Measurements from ENCODE around the gene CAPN5.

CAPN5 gene

DNA sequence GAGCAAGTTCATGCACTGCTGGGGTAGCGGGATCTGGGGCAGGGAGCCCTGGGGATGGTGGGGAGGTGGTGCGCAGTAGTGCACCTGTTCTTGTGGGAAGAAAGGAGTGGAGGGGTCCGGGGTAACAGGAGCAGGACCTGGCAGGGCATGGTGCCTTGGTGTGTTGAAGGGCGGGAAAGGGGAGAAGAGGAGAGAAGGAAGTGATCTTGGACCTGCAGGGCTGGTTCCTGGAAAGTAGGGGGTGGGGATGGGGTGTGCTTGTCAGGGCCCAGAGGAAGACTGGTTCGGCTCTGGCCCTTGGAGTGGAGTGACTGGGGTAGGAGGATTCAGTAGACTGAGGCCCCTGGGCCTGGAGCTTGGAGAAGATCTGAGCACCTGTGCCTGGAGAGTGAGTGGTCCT, 10.9 kb upstream of the CAPN5 start:
- Histone ChIP-seq H3K9ac (ENCODE audit: low read length) (no peak overlapping the region), H3K9me3 (ENCODE audit: insufficient read depth, low read depth, low read length) (peaks cover 14% of the 10 kb centered on the region), H3K4me2 (ENCODE audit: low read length) (no peak overlapping the region), H3K14ac (ENCODE audit: low read length) (no peak overlapping the region), H4K8ac (ENCODE audit: low read depth, low read length) (no peak overlapping the region), H3K36me3 (ENCODE audit: control insufficient read depth in 1 of 2, insufficient read depth in 2 of 2, low read length in 2 of 2) (no peaks in the 10 kb centered on the region), H3K27ac (ENCODE audit: low read depth, low read length) (no peak overlapping the region), H2AK5ac (ENCODE audit: low read length) (no peak overlapping the region), H3K4me1 (ENCODE audit: control insufficient read depth in 1 of 2, insufficient read depth in 2 of 2, low read length in 2 of 2) (no peaks in the 10 kb centered on the region), H3K23ac (ENCODE audit: low read length) (no peak overlapping the region), H3K4me3 (ENCODE audit: low read depth, low read length) (no peak overlapping the region), H3K27me3 (ENCODE audit: insufficient read depth, low read length) (no peaks in the 10 kb centered on the region), H2BK12ac (ENCODE audit: low read length) (no peak overlapping the region), H4K12ac (ENCODE audit: low read depth, low read length) (no peak overlapping the region), H2BK120ac (ENCODE audit: insufficient read depth, low read length, poor library complexity) (no peak overlapping the region), H2BK5ac (ENCODE audit: low read depth, low read length, poor library complexity) (no peak overlapping the region), H3K4ac (ENCODE audit: low read depth, low read length) (no peak overlapping the region), H3K79me2 (ENCODE audit: control insufficient read depth, insufficient read depth, low read length, poor library complexity) (no peaks in the 10 kb centered on the region), H4K91ac (ENCODE audit: low read depth, low read length) (no peak overlapping the region), H3K79me1 (ENCODE audit: low read length) (no peaks in the 10 kb centered on the region), H3K18ac (ENCODE audit: low read length) (no peak overlapping the region), H2AFZ (ENCODE audit: insufficient read depth, low read length, poor library complexity) (no peak overlapping the region)
- WGBS (ENCODE audit: extremely low coverage, insufficient coverage, insufficient read length), result no CpG with 5 or more reads among the region's 5 CpGs
- DNase-seq, result no peak

DNA sequence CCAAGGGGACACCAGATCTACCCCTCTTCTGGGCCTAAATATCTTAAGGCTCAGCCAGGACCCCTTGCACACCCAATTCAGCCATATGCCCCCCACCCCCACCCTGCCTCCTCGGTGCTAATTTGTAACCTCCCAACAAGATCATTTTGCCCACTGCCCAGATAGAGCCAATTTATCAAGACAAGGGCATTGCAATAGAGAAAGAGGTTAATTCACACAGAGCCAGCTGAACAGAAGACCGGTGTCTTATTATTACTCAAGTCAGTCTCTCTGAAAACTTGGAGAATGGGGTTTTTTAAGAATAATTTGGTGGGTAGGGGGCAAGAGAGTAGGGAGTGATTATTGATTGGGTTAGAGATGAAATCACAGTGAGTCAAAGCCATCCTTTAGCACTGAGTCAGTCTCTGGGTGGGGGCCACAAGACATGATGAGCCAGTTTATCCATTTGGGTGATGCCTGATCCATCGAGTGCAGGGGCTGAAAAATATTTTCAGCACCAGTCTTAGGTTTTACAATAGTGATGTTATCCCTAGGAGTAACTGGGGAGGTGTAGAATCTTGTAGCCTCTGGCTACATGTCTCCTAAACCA, 9.9 kb upstream of the CAPN5 start:
- Histone ChIP-seq H3K79me2 (ENCODE audit: control insufficient read depth, insufficient read depth, low read length, poor library complexity) (no peaks in the 10 kb centered on the region), H4K8ac (ENCODE audit: low read depth, low read length) (no peak overlapping the region), H4K91ac (ENCODE audit: low read depth, low read length) (no peak overlapping the region), H3K79me1 (ENCODE audit: low read length) (no peaks in the 10 kb centered on the region), H3K27me3 (ENCODE audit: insufficient read depth, low read length) (no peaks in the 10 kb centered on the region), H4K12ac (ENCODE audit: low read depth, low read length) (no peak overlapping the region), H3K18ac (ENCODE audit: low read length) (no peak overlapping the region), H2AFZ (ENCODE audit: insufficient read depth, low read length, poor library complexity) (no peak overlapping the region), H2AK5ac (ENCODE audit: low read length) (no peak overlapping the region), H3K9me3 (ENCODE audit: insufficient read depth, low read depth, low read length) (peaks cover 14% of the 10 kb centered on the region), H3K9ac (ENCODE audit: low read length) (no peak overlapping the region), H3K4me2 (ENCODE audit: low read length) (no peak overlapping the region), H3K36me3 (ENCODE audit: control insufficient read depth in 1 of 2, insufficient read depth in 2 of 2, low read length in 2 of 2) (no peaks in the 10 kb centered on the region), H3K4me1 (ENCODE audit: control insufficient read depth in 1 of 2, insufficient read depth in 2 of 2, low read length in 2 of 2) (no peaks in the 10 kb centered on the region), H3K23ac (ENCODE audit: low read length) (no peak overlapping the region), H2BK5ac (ENCODE audit: low read depth, low read length, poor library complexity) (no peak overlapping the region), H3K4me3 (ENCODE audit: low read depth, low read length) (no peak overlapping the region), H2BK120ac (ENCODE audit: insufficient read depth, low read length, poor library complexity) (no peak overlapping the region), H3K4ac (ENCODE audit: low read depth, low read length) (no peak overlapping the region), H2BK12ac (ENCODE audit: low read length) (no peak overlapping the region), H3K14ac (ENCODE audit: low read length) (no peak overlapping the region), H3K27ac (ENCODE audit: low read depth, low read length) (no peak overlapping the region)
- DNase-seq, result no peak
- no CpG with 5 or more reads among the region's 3 CpGs for WGBS (ENCODE audit: extremely low coverage, insufficient coverage, insufficient read length)

DNA sequence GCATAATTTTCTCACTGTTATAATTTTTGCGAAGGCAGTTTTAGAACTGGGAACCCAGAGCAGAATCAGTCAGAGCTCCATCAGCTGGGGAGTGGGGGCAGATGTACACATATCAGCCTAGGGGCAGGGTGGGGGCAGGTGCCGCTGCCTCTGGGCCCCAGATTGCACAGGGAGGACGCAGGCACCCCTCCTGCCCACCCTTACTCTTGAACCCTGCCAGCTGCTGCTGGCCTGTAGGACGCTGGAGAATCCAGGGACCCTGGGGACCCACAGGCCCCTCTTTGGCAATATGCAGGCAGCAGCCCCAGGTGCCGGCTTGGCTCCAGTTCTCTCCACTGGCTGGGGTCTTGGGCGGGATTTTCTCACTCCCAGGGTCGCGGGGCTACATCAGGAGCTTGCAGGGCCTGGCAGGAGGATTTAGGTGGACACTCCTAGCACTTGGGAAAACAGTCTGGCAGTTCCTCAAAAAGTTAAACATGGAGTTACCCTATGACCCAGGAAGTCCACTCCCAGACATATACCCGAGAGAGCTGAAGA, 8.8 kb upstream of the CAPN5 start:
- WGBS (ENCODE audit: extremely low coverage, insufficient coverage, insufficient read length), result no CpG with 5 or more reads among the region's 9 CpGs
- no peak overlapping the region for H3K27ac ChIP-seq (ENCODE audit: low read depth, low read length)
- no peak overlapping the region for H3K4ac ChIP-seq (ENCODE audit: low read depth, low read length)
- no peak overlapping the region for H2BK12ac ChIP-seq (ENCODE audit: low read length)
- no peak overlapping the region for H4K91ac ChIP-seq (ENCODE audit: low read depth, low read length)
- no peaks in the 10 kb centered on the region for H3K79me2 ChIP-seq (ENCODE audit: control insufficient read depth, insufficient read depth, low read length, poor library complexity)
- no peak overlapping the region for H4K8ac ChIP-seq (ENCODE audit: low read depth, low read length)
- no peaks in the 10 kb centered on the region for H3K36me3 ChIP-seq (ENCODE audit: control insufficient read depth in 1 of 2, insufficient read depth in 2 of 2, low read length in 2 of 2)
- no peak overlapping the region for H3K14ac ChIP-seq (ENCODE audit: low read length)
- DNase-seq, result no peak
- peaks cover 14% of the 10 kb centered on the region for H3K9me3 ChIP-seq (ENCODE audit: insufficient read depth, low read depth, low read length)
- H3K18ac ChIP-seq (ENCODE audit: low read length), result no peak overlapping the region
- no peak overlapping the region for H2BK120ac ChIP-seq (ENCODE audit: insufficient read depth, low read length, poor library complexity)
- no peak overlapping the region for H2AFZ ChIP-seq (ENCODE audit: insufficient read depth, low read length, poor library complexity)
- H3K9ac ChIP-seq (ENCODE audit: low read length), result no peak overlapping the region
- H3K4me2 ChIP-seq (ENCODE audit: low read length), result no peak overlapping the region
- H2BK5ac ChIP-seq (ENCODE audit: low read depth, low read length, poor library complexity), result no peak overlapping the region
- no peaks in the 10 kb centered on the region for H3K27me3 ChIP-seq (ENCODE audit: insufficient read depth, low read length)
- no peak overlapping the region for H3K23ac ChIP-seq (ENCODE audit: low read length)
- H3K4me1 ChIP-seq (ENCODE audit: control insufficient read depth in 1 of 2, insufficient read depth in 2 of 2, low read length in 2 of 2), result no peaks in the 10 kb centered on the region
- H4K12ac ChIP-seq (ENCODE audit: low read depth, low read length), result no peak overlapping the region
- H3K79me1 ChIP-seq (ENCODE audit: low read length), result no peaks in the 10 kb centered on the region
- no peak overlapping the region for H3K4me3 ChIP-seq (ENCODE audit: low read depth, low read length)
- H2AK5ac ChIP-seq (ENCODE audit: low read length), result no peak overlapping the region

DNA sequence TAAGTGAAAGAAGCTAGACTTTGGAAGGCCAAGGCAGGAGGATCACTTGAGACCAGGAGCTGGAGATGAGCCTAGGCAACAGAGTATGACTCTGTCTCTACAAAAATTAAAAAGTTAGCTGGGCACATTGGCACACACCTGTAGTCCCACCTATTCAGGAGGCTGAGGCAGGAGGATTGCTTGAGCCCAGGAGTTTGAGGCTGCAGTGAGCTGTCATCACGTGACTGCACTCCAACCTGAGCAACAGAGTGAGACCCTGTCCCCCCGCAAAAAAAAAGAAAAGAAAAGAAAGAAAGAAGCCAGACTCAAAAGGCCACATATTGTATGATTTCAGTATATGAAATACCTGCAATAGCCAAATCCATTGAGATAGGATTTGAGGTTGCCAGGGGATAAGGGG, 7.9 kb upstream of the CAPN5 start:
- Histone ChIP-seq H3K27me3 (ENCODE audit: insufficient read depth, low read length) (no peaks in the 10 kb centered on the region), H3K4me1 (ENCODE audit: control insufficient read depth in 1 of 2, insufficient read depth in 2 of 2, low read length in 2 of 2) (no peaks in the 10 kb centered on the region), H3K27ac (ENCODE audit: low read depth, low read length) (no peak overlapping the region), H2AFZ (ENCODE audit: insufficient read depth, low read length, poor library complexity) (no peak overlapping the region), H3K9ac (ENCODE audit: low read length) (no peak overlapping the region), H4K8ac (ENCODE audit: low read depth, low read length) (no peak overlapping the region), H2BK120ac (ENCODE audit: insufficient read depth, low read length, poor library complexity) (no peak overlapping the region), H3K9me3 (ENCODE audit: insufficient read depth, low read depth, low read length) (peaks cover 12% of the 10 kb centered on the region), H3K23ac (ENCODE audit: low read length) (no peak overlapping the region), H3K36me3 (ENCODE audit: control insufficient read depth in 1 of 2, insufficient read depth in 2 of 2, low read length in 2 of 2) (no peaks in the 10 kb centered on the region), H3K79me1 (ENCODE audit: low read length) (no peaks in the 10 kb centered on the region), H3K4me2 (ENCODE audit: low read length) (no peak overlapping the region), H2AK5ac (ENCODE audit: low read length) (no peak overlapping the region), H3K14ac (ENCODE audit: low read length) (no peak overlapping the region), H3K4ac (ENCODE audit: low read depth, low read length) (no peak overlapping the region), H4K12ac (ENCODE audit: low read depth, low read length) (no peak overlapping the region), H3K4me3 (ENCODE audit: low read depth, low read length) (no peak overlapping the region), H4K91ac (ENCODE audit: low read depth, low read length) (no peak overlapping the region), H2BK5ac (ENCODE audit: low read depth, low read length, poor library complexity) (no peak overlapping the region), H2BK12ac (ENCODE audit: low read length) (no peak overlapping the region), H3K79me2 (ENCODE audit: control insufficient read depth, insufficient read depth, low read length, poor library complexity) (no peaks in the 10 kb centered on the region), H3K18ac (ENCODE audit: low read length) (no peak overlapping the region)
- no peak for DNase-seq
- no CpG with 5 or more reads among the region's 2 CpGs for WGBS (ENCODE audit: extremely low coverage, insufficient coverage, insufficient read length)
